SK-N-SH (cell line): ENCODE data around the gene EHD2. TPM values are rescaled to one million over a fixed set of nuclear protein-coding genes. Genes with fewer than 3 reads are reported as not detected.

Experiments used
- CTCF ChIA-PET: fragments of 300-600, 350-600 bp; formaldehyde crosslinking; extraction: SDS; loops from one replicate; lab custom pipeline; 2021; lab: Yijun Ruan, JAX
- POLR2A ChIA-PET: fragments of 350-600 bp; sonication (Branson Sonifier 250); formaldehyde crosslinking; extraction: SDS; loops from one replicate; lab custom pipeline; 2020; ENCODE audit warnings: antibody characterized with exemption, inconsistent platforms; lab: Yijun Ruan, JAX
- DNase-seq: peaks from one replicate; pipeline ENCODE4 v3.0.0; 2012
- H2AFZ ChIP-seq: fragments of 200-600 bp; sonication (generic); 2 replicates; pipeline ENCODE4 v1.8.1; 2016; ENCODE audit warnings: antibody characterized with exemption, mild to moderate bottlenecking, low read depth
- H3F3A ChIP-seq: fragments of 200-600 bp; sonication (generic); replicated peaks from 2 replicates; pipeline ENCODE3; 2016; ENCODE audit warnings: antibody characterized with exemption, mild to moderate bottlenecking; ENCODE audit not compliant: insufficient read depth
- H3K27ac ChIP-seq, 2 experiments: fragments of 200-500 bp in 1 of 2; fragments of 200-600 bp in 1 of 2; sonication (Bioruptor generic) in 1 of 2; sonication (generic), shearing (Covaris generic) in 1 of 2; 2 replicates each; pipeline versions ENCODE4 v1.5.1 to v1.6.1; 2014 to 2016; ENCODE audit warnings: low read depth in 2 of 2, inconsistent platforms in 1 of 2, low read length in 1 of 2, mild to moderate bottlenecking in 1 of 2, mixed read lengths in 1 of 2
- H3K27me3 ChIP-seq: fragments of 200-600 bp; sonication (generic), shearing (Covaris generic); 2 replicates; pipeline ENCODE4 v1.6.1; 2016; ENCODE audit warnings: mixed run types; ENCODE audit not compliant: insufficient read depth
- H3K36me3 ChIP-seq, 2 experiments: fragments of 200-500 bp in 1 of 2; fragments of 200-600 bp in 1 of 2; sonication (Bioruptor generic) in 1 of 2; sonication (generic) in 1 of 2; replicated peaks in 1 of 2; 2 replicates each; pipeline versions ENCODE3 to v1.5.1; 2014 to 2016; ENCODE audit warnings: low read length in 1 of 2, mild to moderate bottlenecking in 1 of 2; ENCODE audit not compliant: insufficient read depth in 2 of 2, control insufficient read depth in 1 of 2
- H3K4me1 ChIP-seq, 2 experiments: fragments of 200-500 bp in 1 of 2; fragments of 200-600 bp in 1 of 2; sonication (Bioruptor generic) in 1 of 2; sonication (generic), shearing (Covaris generic) in 1 of 2; 2 replicates each; pipeline versions ENCODE4 v1.5.1 to v1.6.1; 2014 to 2016; ENCODE audit warnings: low read depth in 1 of 2, low read length in 1 of 2, mixed run types in 1 of 2; ENCODE audit not compliant: insufficient read depth in 2 of 2, control insufficient read depth in 1 of 2
- H3K4me2 ChIP-seq: fragments of 200-600 bp; sonication (generic), shearing (Covaris generic); 2 replicates; pipeline ENCODE4 v1.6.1; 2017; ENCODE audit warnings: mixed run types
- H3K4me3 ChIP-seq, 2 experiments: fragments of 200-500 bp in 1 of 2; fragments of 200-600 bp in 1 of 2; sonication (Bioruptor generic) in 1 of 2; sonication (generic), shearing (Covaris generic) in 1 of 2; 2 replicates each; pipeline versions ENCODE4 v1.5.1 to v1.8.1; 2014 to 2016; ENCODE audit warnings: low read depth in 2 of 2, inconsistent platforms in 1 of 2, low read length in 1 of 2, mild to moderate bottlenecking in 1 of 2, mixed read lengths in 1 of 2, moderate library complexity in 1 of 2
- H3K79me2 ChIP-seq: fragments of 200-600 bp; sonication (generic); 2 replicates; pipeline ENCODE4 v1.8.1; 2017; ENCODE audit warnings: mild to moderate bottlenecking; ENCODE audit not compliant: insufficient read depth
- H3K9ac ChIP-seq: fragments of 200-600 bp; sonication (generic); 2 replicates; pipeline ENCODE4 v1.6.1; 2017; ENCODE audit warnings: mixed run types
- H3K9me2 ChIP-seq: fragments of 200-600 bp; sonication (generic); 2 replicates; pipeline ENCODE4 v1.6.1; 2017; ENCODE audit warnings: mixed run types
- H3K9me3 ChIP-seq: fragments of 200-600 bp; sonication (generic); 2 replicates; pipeline ENCODE4 v1.6.1; 2017; ENCODE audit warnings: mixed run types, mild to moderate bottlenecking, moderate library complexity
- H4K20me1 ChIP-seq: fragments of 200-600 bp; sonication (generic); 2 replicates; pipeline ENCODE4 v1.6.1; 2017; ENCODE audit warnings: mild to moderate bottlenecking, mixed run types; ENCODE audit not compliant: insufficient read depth
- CHD2 ChIP-seq: fragments of 150-350 bp; IDR thresholded peaks from 2 replicates; pipeline ENCODE4 v1.6.1; 2018; ENCODE audit warnings: low read length; ENCODE audit not compliant: partially characterized antibody
- CTCF ChIP-seq: fragments of 200-600 bp; sonication (generic); IDR thresholded peaks from 2 replicates; pipeline ENCODE4 v1.6.1; 2017; ENCODE audit warnings: antibody characterized with exemption, mild to moderate bottlenecking, moderate library complexity
- ELF1 ChIP-seq: IDR thresholded peaks from 2 replicates; pipeline ENCODE4 v1.4.0; 2012
- EP300 ChIP-seq, 2 experiments: IDR thresholded peaks; 2 replicates each; pipeline versions ENCODE4 v1.4.0 to v1.6.1; 2012; ENCODE audit warnings: borderline replicate concordance in 1 of 2, low read depth in 1 of 2, low read length in 1 of 2
- GABPA ChIP-seq: IDR thresholded peaks from 2 replicates; pipeline ENCODE4 v1.4.0; 2012; ENCODE audit warnings: low read depth, mild to moderate bottlenecking
- IRF3 ChIP-seq: fragments of 150-350 bp; IDR thresholded peaks from 2 replicates; pipeline ENCODE4 v1.6.1; 2016; ENCODE audit warnings: mild to moderate bottlenecking, low read depth, low read length
- JUND ChIP-seq: IDR thresholded peaks from 2 replicates; pipeline ENCODE4 v1.4.0; 2012
- MAX ChIP-seq: IDR thresholded peaks from 2 replicates; pipeline ENCODE4 v1.4.0; 2012; ENCODE audit warnings: low read depth
- MXI1 ChIP-seq: IDR thresholded peaks from 2 replicates; pipeline ENCODE4 v1.6.1; 2012; ENCODE audit warnings: mild to moderate bottlenecking, low read depth, low read length, improper control_type of control experiment
- NRF1 ChIP-seq: IDR thresholded peaks from 2 replicates; pipeline ENCODE4 v1.6.1; 2012; ENCODE audit warnings: low read depth, mild to moderate bottlenecking, low read length
- PBX3 ChIP-seq: IDR thresholded peaks from 2 replicates; pipeline ENCODE4; 2012
- POLR2AphosphoS5 ChIP-seq: IDR thresholded peaks from 2 replicates; pipeline ENCODE4 v1.6.1; 2012; ENCODE audit warnings: low read depth, low read length
- RAD21 ChIP-seq: IDR thresholded peaks from 2 replicates; pipeline ENCODE4 v1.6.1; 2012; ENCODE audit warnings: mild to moderate bottlenecking, low read length
- REST ChIP-seq: IDR thresholded peaks from 2 replicates; pipeline ENCODE4 v1.6.1; 2012; ENCODE audit warnings: mild to moderate bottlenecking, low read depth, low read length, moderate library complexity
- RXRA ChIP-seq: IDR thresholded peaks from 2 replicates; pipeline ENCODE4 v1.4.0; 2012; ENCODE audit warnings: low read depth, mild to moderate bottlenecking, borderline replicate concordance
- SIN3A ChIP-seq: IDR thresholded peaks from 2 replicates; pipeline ENCODE4 v1.6.1; 2012; ENCODE audit warnings: low read depth, mild to moderate bottlenecking, low read length, moderate library complexity, borderline replicate concordance
- SMC3 ChIP-seq: IDR thresholded peaks from 2 replicates; pipeline ENCODE4 v1.6.1; 2012; ENCODE audit warnings: low read depth, low read length, improper control_type of control experiment
- TAF1 ChIP-seq: IDR thresholded peaks from 2 replicates; pipeline ENCODE4 v1.6.1; 2012; ENCODE audit warnings: low read depth, mild to moderate bottlenecking, low read length, moderate library complexity, borderline replicate concordance
- TEAD4 ChIP-seq: IDR thresholded peaks from 2 replicates; pipeline ENCODE4 v1.4.0; 2012; ENCODE audit warnings: mild to moderate bottlenecking, borderline replicate concordance; ENCODE audit not compliant: insufficient read depth
- YY1 ChIP-seq: IDR thresholded peaks from 2 replicates; pipeline ENCODE4 v1.4.0; 2012; ENCODE audit warnings: low read depth, mild to moderate bottlenecking
- WGBS: methylation state at CpG from one replicate; pipeline ENCODE4 v1.1.6; 2017; ENCODE audit warnings: low lambda C conversion rate; 5-methylcytosine and 5-hydroxymethylcytosine counted together
- polyA plus RNA-seq, 3 experiments: library from polyadenylated mRNA; depleted of rRNA; stranded (reverse); fragments of >200 nt; gene quantifications; 2 replicates each; pipeline ENCODE4 v1.2.3, GENCODE V29; 2012
- TF ChIP-seq, protein P1 (sequence below): IDR thresholded peaks from 2 replicates; pipeline ENCODE4 v1.4.0; 2012; ENCODE audit warnings: low read depth, borderline replicate concordance

The EHD2 gene
- 26.3 and 55.5 TPM in 2 replicates for polyA plus RNA-seq (2012; rRNA removed)
- polyA plus RNA-seq (2012; cell fraction: cytosol; rRNA removed), result 28.1 and 43.3 TPM in 2 replicates
- 47.4 and 49.0 TPM in 2 replicates for polyA plus RNA-seq (2012; cell fraction: nucleus; rRNA removed)

GRCh38 chr19:47713046-47714021 lies at the start of gene EHD2:
EHD2 (plus strand) TSS chr19:47713422; CDS start chr19:47716613, 3,191 bp downstream.
- Histone ChIP-seq H3K27me3 (no peaks in the 10 kb centered on the region), H3K36me3 (peaks cover 0 to 32% of the 10 kb centered on the region in 2 experiments), H3K79me2 (peaks cover 52% of the 10 kb centered on the region), H3K9me2 (no peaks in the 10 kb centered on the region), H3K9me3 (no peaks in the 10 kb centered on the region), H3F3A (peaks cover 11% of the 10 kb centered on the region), H3K4me3 (peak within 1 kb of the TSS; percentile 58 to 79), H3K27ac (peak within 1 kb of the TSS; percentile 30 to 67; a peak in 2 of 4 replicates), H3K9ac (peak within 1 kb of the TSS; percentile 83), H4K20me1 (peaks cover 7% of the 10 kb centered on the region; the same call in 1 of the 2 replicates), H3K4me1 (peaks cover 3 to 4% of the 10 kb centered on the region in 2 experiments; a peak in 3 of 4 replicates), H2AFZ (peak within 1 kb of the TSS; percentile 35; the same call in 1 of the 2 replicates), H3K4me2 (peak within 1 kb of the TSS; percentile 87)
- DNase-seq, result peak; percentile 88
- ChIA-PET CTCF (interaction anchor here (0.5 to 23.1 kb wide), 30 partner anchors 9 to 279 kb away, joined by 3 to 475 read pairs (median 4); partner anchors contain the start of genes NAPA and NOP53), POLR2A (interaction anchor here (0.6 to 1.3 kb wide), 3 partner anchors 30 to 64 kb away, joined by 5 to 7 read pairs (median 5); partner anchors contain the start of gene NOP53)
- peak; percentile 90 for TF ChIP-seq SMC3
- peak; percentile 82 for TF ChIP-seq RAD21
- TF ChIP-seq ELF1, result no peak
- TF ChIP-seq GABPA, result no peak
- peak; percentile 89 for TF ChIP-seq CTCF
- TF ChIP-seq NRF1, result no peak
- TF ChIP-seq, protein P1, sequence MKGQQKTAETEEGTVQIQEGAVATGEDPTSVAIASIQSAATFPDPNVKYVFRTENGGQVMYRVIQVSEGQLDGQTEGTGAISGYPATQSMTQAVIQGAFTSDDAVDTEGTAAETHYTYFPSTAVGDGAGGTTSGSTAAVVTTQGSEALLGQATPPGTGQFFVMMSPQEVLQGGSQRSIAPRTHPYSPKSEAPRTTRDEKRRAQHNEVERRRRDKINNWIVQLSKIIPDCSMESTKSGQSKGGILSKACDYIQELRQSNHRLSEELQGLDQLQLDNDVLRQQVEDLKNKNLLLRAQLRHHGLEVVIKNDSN, result no peak
- no peak for TF ChIP-seq MXI1
- TF ChIP-seq YY1, result 0 out of 2 replicates have a peak, but pooled peaks have one; percentile 28
- 0 out of 2 replicates have a peak, but pooled peaks have one; percentile 39 for TF ChIP-seq TEAD4
- peak; percentile 58; the same call in 1 of the 2 replicates for TF ChIP-seq MAX
- TF ChIP-seq PBX3, result no peak
- no peak for TF ChIP-seq IRF3
- peak; percentile 69; the same call in 1 of the 2 replicates for TF ChIP-seq TAF1
- no peak for TF ChIP-seq JUND
- no peak for TF ChIP-seq RXRA
- TF ChIP-seq EP300 (IDR thresholded peaks at IDR 0.05; ENCODE audit: borderline replicate concordance in 1 of 2, low read depth in 1 of 2, low read length in 1 of 2), result peak in 1 of 2 experiments; percentile 36; a peak in 1 of 4 replicates
- TF ChIP-seq REST, result no peak
- peak; percentile 74; the same call in 1 of the 2 replicates for TF ChIP-seq SIN3A
- peak; percentile 70; the same call in 1 of the 2 replicates for TF ChIP-seq POLR2AphosphoS5
- TF ChIP-seq CHD2, result no peak
- 12% methylated on average over 36 of the region's 52 CpGs for WGBS
